Rectal smooth muscle tissue (tissue), 1 donor: Measurements from ENCODE around the gene UNC50.

Experiments
- H3K27ac ChIP-seq: one replicate; pipeline ENCODE4 v1.7.0; 2013; ENCODE audit warnings: low read depth, low read length, inconsistent platforms
- H3K27me3 ChIP-seq: one replicate; pipeline ENCODE4 v1.7.0; 2013; ENCODE audit warnings: low read length; ENCODE audit not compliant: control insufficient read depth, insufficient read depth
- H3K36me3 ChIP-seq: one replicate; pipeline ENCODE4 v1.7.0; 2013; ENCODE audit warnings: low read length; ENCODE audit not compliant: control insufficient read depth, insufficient read depth
- H3K4me1 ChIP-seq: one replicate; pipeline ENCODE4 v1.7.0; 2013; ENCODE audit warnings: low read length; ENCODE audit not compliant: control insufficient read depth, insufficient read depth
- H3K4me3 ChIP-seq: one replicate; pipeline ENCODE4 v1.7.0; 2013; ENCODE audit warnings: low read length
- H3K9ac ChIP-seq: one replicate; pipeline ENCODE4 v1.7.0; 2013; ENCODE audit warnings: low read length

The UNC50 gene, protein sequence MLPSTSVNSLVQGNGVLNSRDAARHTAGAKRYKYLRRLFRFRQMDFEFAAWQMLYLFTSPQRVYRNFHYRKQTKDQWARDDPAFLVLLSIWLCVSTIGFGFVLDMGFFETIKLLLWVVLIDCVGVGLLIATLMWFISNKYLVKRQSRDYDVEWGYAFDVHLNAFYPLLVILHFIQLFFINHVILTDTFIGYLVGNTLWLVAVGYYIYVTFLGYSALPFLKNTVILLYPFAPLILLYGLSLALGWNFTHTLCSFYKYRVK

DNA sequence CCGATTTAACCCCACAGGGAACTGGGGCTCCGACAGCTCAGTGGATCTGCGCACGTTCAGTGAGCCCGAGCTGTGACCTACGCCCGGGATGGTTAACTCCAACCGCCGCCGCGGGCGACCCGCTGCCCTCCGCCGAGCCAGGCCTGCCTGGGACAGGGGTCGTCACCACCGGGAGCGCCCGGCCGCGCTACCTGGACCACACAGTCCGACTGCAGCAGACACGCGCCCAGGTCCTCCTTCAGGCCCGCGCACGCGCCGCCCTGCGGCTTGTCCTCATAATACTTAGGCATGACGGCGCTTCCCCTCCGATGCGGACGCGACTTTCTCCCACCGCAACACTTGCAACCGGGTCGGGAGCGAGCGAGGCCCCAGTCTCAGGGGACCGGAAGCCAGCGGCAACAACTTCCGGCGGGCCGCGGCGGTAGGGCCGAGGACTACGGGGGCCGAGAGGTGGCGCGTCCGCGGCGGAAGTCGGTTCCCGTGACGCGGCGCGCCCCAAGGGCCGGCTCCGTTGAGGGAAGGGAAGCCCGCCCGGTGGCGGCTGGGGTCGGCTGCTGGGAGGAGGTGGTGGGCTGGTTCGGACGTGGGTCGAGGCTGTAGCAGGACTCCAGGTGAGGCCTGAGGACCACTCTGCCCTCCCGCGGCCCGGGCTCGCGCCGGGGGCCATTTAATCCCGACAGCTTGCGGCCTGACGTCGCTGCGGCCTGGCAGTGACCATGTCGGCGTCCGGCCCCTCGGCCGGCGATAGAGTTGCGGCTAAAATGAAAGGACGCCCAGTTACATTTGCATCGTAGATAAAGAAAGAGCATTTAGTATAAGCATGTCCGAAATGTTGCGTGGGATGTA, at the start of gene UNC50, which contains the start of gene COA5:
TSS of gene UNC50 (plus strand) at position 474 of the 846 bp plus-strand sequence. CDS start 1,171 bp downstream, outside the sequence.
TSS of gene COA5 (minus strand) at position 397 of the 846 bp plus-strand sequence. CDS start at position 290, 107 bp downstream.
- peak within 1 kb of the TSS; percentile 94 for H3K9ac ChIP-seq
- peak within 1 kb of the TSS; percentile 97 for H3K27ac ChIP-seq
- no peaks in the 10 kb centered on the region for H3K27me3 ChIP-seq
- peaks cover 4% of the 10 kb centered on the region for H3K36me3 ChIP-seq
- peaks cover 35% of the 10 kb centered on the region for H3K4me1 ChIP-seq
- H3K4me3 ChIP-seq: peak within 1 kb of the TSS; percentile 76

GRCh38 chr2:98558852-98559530, 49.4 kb upstream of the UNC50 start:
- Histone ChIP-seq H3K9ac (no peak overlapping the region), H3K4me1 (peaks cover 34% of the 10 kb centered on the region), H3K27me3 (no peaks in the 10 kb centered on the region), H3K36me3 (peaks cover 18% of the 10 kb centered on the region), H3K4me3 (peak overlapping the region; percentile 24), H3K27ac (peak overlapping the region; percentile 88)

DNA sequence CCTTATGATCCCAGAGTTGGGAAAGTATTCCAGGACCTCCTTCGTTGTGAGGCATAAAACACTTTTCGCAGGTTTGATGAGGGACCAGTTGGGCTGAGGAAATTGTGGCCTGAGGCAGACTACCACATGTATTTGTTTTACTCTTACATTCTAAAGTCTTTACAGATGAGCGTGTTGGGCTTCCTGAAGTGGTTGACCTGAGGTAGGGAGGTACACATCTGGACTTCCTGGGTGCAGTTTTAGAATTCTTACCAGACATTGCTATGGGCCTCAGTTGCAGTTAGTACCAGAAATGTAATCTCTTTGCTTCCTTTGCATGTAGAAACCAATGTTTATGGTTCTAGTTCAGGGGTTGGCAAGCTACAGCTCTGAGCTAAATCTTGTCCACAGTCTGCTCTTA, 48.8 kb upstream of the UNC50 start:
- peaks cover 34% of the 10 kb centered on the region for H3K4me1 ChIP-seq
- H3K9ac ChIP-seq: no peak overlapping the region
- peak overlapping the region; percentile 24 for H3K4me3 ChIP-seq
- peaks cover 13% of the 10 kb centered on the region for H3K36me3 ChIP-seq
- H3K27me3 ChIP-seq: no peaks in the 10 kb centered on the region
- H3K27ac ChIP-seq: peak overlapping the region; percentile 88

GRCh38 chr2:98560256-98560771, 48.1 kb upstream of the UNC50 start:
- Histone ChIP-seq H3K9ac (no peak overlapping the region), H3K4me1 (peaks cover 34% of the 10 kb centered on the region), H3K27me3 (no peaks in the 10 kb centered on the region), H3K4me3 (peak overlapping the region; percentile 18), H3K27ac (peak overlapping the region; percentile 88), H3K36me3 (peaks cover 12% of the 10 kb centered on the region)

GRCh38 chr2:98561018-98561417, 47.4 kb upstream of the UNC50 start:
- Histone ChIP-seq H3K4me3 (peak overlapping the region; percentile 18), H3K36me3 (peaks cover 6% of the 10 kb centered on the region), H3K4me1 (peaks cover 34% of the 10 kb centered on the region), H3K27ac (peak overlapping the region; percentile 88), H3K9ac (no peak overlapping the region), H3K27me3 (no peaks in the 10 kb centered on the region)

- Histone ChIP-seq H3K4me3 (no peak overlapping the region), H3K9ac (no peak overlapping the region), H3K27ac (peak overlapping the region; percentile 88), H3K27me3 (no peaks in the 10 kb centered on the region), H3K36me3 (peaks cover 10% of the 10 kb centered on the region), H3K4me1 (peaks cover 34% of the 10 kb centered on the region)
Observed at GRCh38 chr2:98561902-98562695, 46.3 kb upstream of the UNC50 start.

- Histone ChIP-seq H3K4me3 (no peak overlapping the region), H3K27ac (no peak overlapping the region), H3K9ac (no peak overlapping the region), H3K4me1 (peaks cover 34% of the 10 kb centered on the region), H3K27me3 (no peaks in the 10 kb centered on the region), H3K36me3 (peaks cover 22% of the 10 kb centered on the region)
Observed at GRCh38 chr2:98563394-98563793, 45.0 kb upstream of the UNC50 start.

GRCh38 chr2:98564541-98565132, 43.8 kb upstream of the UNC50 start:
- H3K27ac ChIP-seq: no peak overlapping the region
- H3K4me3 ChIP-seq: no peak overlapping the region
- H3K36me3 ChIP-seq: peaks cover 32% of the 10 kb centered on the region
- no peak overlapping the region for H3K9ac ChIP-seq
- H3K4me1 ChIP-seq: peaks cover 29% of the 10 kb centered on the region
- H3K27me3 ChIP-seq: no peaks in the 10 kb centered on the region

- no peak overlapping the region for H3K4me3 ChIP-seq
- H3K4me1 ChIP-seq: peaks cover 24% of the 10 kb centered on the region
- H3K27me3 ChIP-seq: peaks cover 2% of the 10 kb centered on the region
- H3K27ac ChIP-seq: no peak overlapping the region
- H3K9ac ChIP-seq: no peak overlapping the region
- peaks cover 39% of the 10 kb centered on the region for H3K36me3 ChIP-seq
Observed at GRCh38 chr2:98565286-98565860, 43.0 kb upstream of the UNC50 start.

DNA sequence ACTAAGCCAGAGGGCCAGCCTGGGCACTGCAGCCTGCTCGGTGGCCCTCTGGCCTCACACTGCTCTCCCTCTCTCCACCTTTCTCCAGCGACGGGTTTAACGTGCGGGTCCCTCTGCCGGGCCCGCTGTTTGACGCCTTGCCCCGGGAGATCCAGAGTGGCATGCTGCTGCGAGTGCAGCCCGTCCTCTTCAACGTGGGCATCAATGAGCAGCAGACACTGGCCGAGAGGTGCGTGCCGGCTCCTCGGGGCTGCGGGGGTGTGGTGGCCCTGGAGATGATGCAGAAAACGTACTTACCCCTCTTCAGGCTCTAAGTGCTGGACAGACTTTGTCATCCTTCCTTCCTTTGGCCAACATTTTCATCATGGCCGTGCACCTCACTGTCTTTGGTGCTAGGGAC, 42.4 kb upstream of the UNC50 start:
- Histone ChIP-seq H3K36me3 (peaks cover 42% of the 10 kb centered on the region), H3K4me3 (no peak overlapping the region), H3K4me1 (peaks cover 18% of the 10 kb centered on the region), H3K27ac (no peak overlapping the region), H3K9ac (no peak overlapping the region), H3K27me3 (peaks cover 2% of the 10 kb centered on the region)
